Adrenal gland (tissue), 12 donors: Measurements from ENCODE around the gene ZNF284. TPM values are rescaled to one million over a fixed set of nuclear protein-coding genes. Genes with fewer than 3 reads are reported as not detected.

Experiments used
- DNase-seq, 7 donors: peaks; one replicate each; pipeline ENCODE4 v3.0.0-alpha.2; 2019 to 2020
- H3K27ac ChIP-seq, 5 donors: fragments of 200-600 bp; sonication (generic) in 4 of 5; 1 replicate in 3 of 5; 2 replicates in 2 of 5; pipeline versions ENCODE4 v1.5.1 to v1.8.0; 2016 to 2020; ENCODE audit warnings: mild to moderate bottlenecking in 1 of 5
- H3K27me3 ChIP-seq: fragments of 200-600 bp; 2 replicates; pipeline ENCODE4 v1.8.0; 2021
- H3K36me3 ChIP-seq, 2 donors: fragments of 200-600 bp; replicated peaks in 1 of 2; 1 replicate in 1 of 2; 2 replicates in 1 of 2; pipeline versions ENCODE4 v1.5.1 to v1.8.0; 2018 to 2022
- H3K4me1 ChIP-seq, 2 donors: fragments of 200-600 bp; replicated peaks in 1 of 2; 1 replicate in 1 of 2; 2 replicates in 1 of 2; pipeline versions ENCODE4 v1.5.1 to v1.8.0; 2018 to 2021
- H3K4me3 ChIP-seq, 4 donors: fragments of 200-600 bp; sonication (generic) in 3 of 4; one replicate each; pipeline ENCODE4 v1.5.1; 2016 to 2018
- H3K9me3 ChIP-seq, 3 donors: fragments of 200-600 bp; sonication (generic) in 1 of 3; replicated peaks in 1 of 3; 1 replicate in 2 of 3; 2 replicates in 1 of 3; pipeline versions ENCODE4 v1.5.1 to v1.8.0; 2016 to 2021
- CTCF ChIP-seq, 6 experiments: fragments of 450-650 bp in 4 of 6; fragments of 200-600 bp in 2 of 6; sonication (generic) in 1 of 6; IDR thresholded peaks; 1 replicate in 5 of 6; 2 replicates in 1 of 6; pipeline versions ENCODE4 v1.5.1 to v1.8.0; 2016 to 2021; ENCODE audit warnings: antibody characterized with exemption in 6 of 6, mild to moderate bottlenecking in 2 of 6, moderate library complexity in 1 of 6
- POLR2A ChIP-seq, 2 donors: fragments of 450-650 bp; IDR thresholded peaks; one replicate each; pipeline ENCODE4 v1.6.1; 2017; ENCODE audit warnings: antibody characterized with exemption in 2 of 2, mild to moderate bottlenecking in 2 of 2, moderate library complexity in 1 of 2
- WGBS, 4 donors: extraction: QIAGEN DNeasy Blood & Tissue Kit in 2 of 4; methylation state at CpG; one replicate each; pipeline versions ENCODE4 v1.1.5 to v1.1.7; 2013 to 2017; 5-methylcytosine and 5-hydroxymethylcytosine counted together
- intact Hi-C, 2 donors: fragments of 100-400 bp; cut with DNase I; formaldehyde crosslinking; loops; one replicate each; pipeline versions ENCODE4 v1.14.1 to v1.15.0; 2022 to 2023
- polyA plus RNA-seq, 3 donors: library from polyadenylated mRNA; stranded (reverse); fragments of 200-250 nt in 2 of 3; fragments of 350-450 nt in 1 of 3; fragmentation: Illumina TruSeq in 1 of 3; extraction: RNeasy Lipid Tissue Mini Kit (QIAGEN cat#74804) in 1 of 3; gene quantifications; one replicate each; pipeline ENCODE4 v1.2.3, GENCODE V29; 2013 to 2014
- small RNA-seq, 2 donors: library from RNA; depleted of rRNA; stranded (forward); fragments of <200 nt; gene quantifications; one replicate each; pipeline ENCODE3, GENCODE V24; 2016
- total RNA-seq, 9 donors: library from RNA; depleted of rRNA in 4 of 9; stranded (reverse); fragments of >200 nt in 4 of 9; fragments of 120-200 nt in 1 of 9; fragmentation: NEBNext Ultra II Directional in 1 of 9; extraction: Animal tissue kit (Norgen Biotek cat#: 25700) in 1 of 9; gene quantifications; one replicate each; pipeline versions ENCODE4 v1.1.0 to v1.2.4, GENCODE V29; 2013 to 2023
- donor health status: healthy with polysubstance abuse.
- donor health status: Bipolar disorder and iron deficiency.
- donor health status: DM: yes; HTN: yes; CAD: no.
- donor health status: DM: no; HTN: no; CAD: no.
- donor health status: DM: no; HTN: no; CAD: no.
- donor health status: DM: yes; HTN: yes; CAD: no.

The ZNF284 gene
- total and polyA plus RNA-seq, 12 donors = 1.1 to 4.3 (median 2.7) TPM

GRCh38 chr19:44131955-44132354 lies 60.0 kb downstream of the ZNF284 start:
- H3K9me3 ChIP-seq = peaks cover 0 to 11% (median 0%) of the 10 kb centered on the region in 3 donors
- H3K27ac ChIP-seq = no peak overlapping the region
- H3K27me3 ChIP-seq = no peaks in the 10 kb centered on the region
- intact Hi-C loops = no loop called here
- 93 to 99% (median 95%) methylated on average over 5 of the region's 5 CpGs for WGBS, 4 donors
- peaks cover 0 to 32% of the 10 kb centered on the region in 2 donors for H3K36me3 ChIP-seq
- no peak for DNase-seq
- TF ChIP-seq CTCF (IDR thresholded peaks at IDR 0.05) (no peak), POLR2A (IDR thresholded peaks at IDR 0.05) (no peak)
- no peak overlapping the region for H3K4me3 ChIP-seq
- H3K4me1 ChIP-seq = no peaks in the 10 kb centered on the region

Small RNA genes lying within 50 kb of the gene (small RNA-seq; reads per million reads assigned to genes)
- 0 reads per million in 2 donors for gene RNU6-902P

Other genes with a start within 250 kb of the ZNF284 start
- 10 to 100 TPM in 4 of 9 donors, 1 to 10 TPM in 5; 2.8 to 24.1 (median 8.2) TPM for gene ZNF283, start 244.8 kb upstream of the ZNF284 start, total RNA-seq
- gene ZNF283, start 244.8 kb upstream of the ZNF284 start, polyA plus RNA-seq = 1 to 10 TPM; 2.4 to 5.5 (median 5.0) TPM
- gene ZNF404, start 188.2 kb upstream of the ZNF284 start, total RNA-seq = 1 to 10 TPM in 7 of 9 donors, under 1 TPM in 1, not detected in 1; 0.55 to 6.5 (median 2.3) TPM
- gene ZNF404, start 188.2 kb upstream of the ZNF284 start, polyA plus RNA-seq = 10 to 100 TPM in 1 of 3 donors, 1 to 10 TPM in 2; 2.1 to 31.4 (median 7.0) TPM
- 10 to 100 TPM; 12.7 to 22.4 (median 17.0) TPM for gene ZNF45, start 136.9 kb upstream of the ZNF284 start, total RNA-seq
- 10 to 100 TPM in 1 of 3 donors, 1 to 10 TPM in 2; 5.8 to 16.0 (median 6.5) TPM for gene ZNF45, start 136.9 kb upstream of the ZNF284 start, polyA plus RNA-seq
- gene ZNF221, start 120.9 kb upstream of the ZNF284 start, total RNA-seq = 10 to 100 TPM in 4 of 9 donors, 1 to 10 TPM in 5; 3.8 to 12.8 (median 9.2) TPM
- gene ZNF221, start 120.9 kb upstream of the ZNF284 start, polyA plus RNA-seq = 1 to 10 TPM; 2.6 to 4.0 (median 3.1) TPM
- 10 to 100 TPM in 4 of 9 donors, 1 to 10 TPM in 5; 2.6 to 18.8 (median 9.9) TPM for gene ZNF155, start 88.0 kb upstream of the ZNF284 start, total RNA-seq
- gene ZNF155, start 88.0 kb upstream of the ZNF284 start, polyA plus RNA-seq = 10 to 100 TPM; 10.9 to 13.0 (median 12.0) TPM
- 1 to 10 TPM; 1.4 to 6.1 (median 4.5) TPM for gene ZNF230, start 69.2 kb upstream of the ZNF284 start, total RNA-seq
- 1 to 10 TPM; 3.0 to 3.5 (median 3.2) TPM for gene ZNF230, start 69.2 kb upstream of the ZNF284 start, polyA plus RNA-seq
- gene ZNF222, start 46.8 kb upstream of the ZNF284 start, total RNA-seq = 10 to 100 TPM in 1 of 9 donors, 1 to 10 TPM in 8; 2.3 to 10.9 (median 4.5) TPM
- gene ZNF222, start 46.8 kb upstream of the ZNF284 start, polyA plus RNA-seq = 1 to 10 TPM; 4.1 to 7.8 (median 4.5) TPM
- 10 to 100 TPM in 1 of 9 donors, 1 to 10 TPM in 8; 1.6 to 12.5 (median 6.2) TPM for gene ZNF223, start 20.1 kb upstream of the ZNF284 start, total RNA-seq
- gene ZNF223, start 20.1 kb upstream of the ZNF284 start, polyA plus RNA-seq = 1 to 10 TPM; 4.9 to 6.6 (median 4.9) TPM
- gene ZNF224, start 22.2 kb downstream of the ZNF284 start, total RNA-seq = 10 to 100 TPM; 14.6 to 35.1 (median 29.8) TPM
- 10 to 100 TPM; 14.5 to 44.6 (median 30.8) TPM for gene ZNF224, start 22.2 kb downstream of the ZNF284 start, polyA plus RNA-seq
- 10 to 100 TPM in 1 of 9 donors, 1 to 10 TPM in 8; 3.3 to 10.3 (median 7.5) TPM for gene ZNF225, start 41.2 kb downstream of the ZNF284 start, total RNA-seq
- gene ZNF225, start 41.2 kb downstream of the ZNF284 start, polyA plus RNA-seq = 1 to 10 TPM; 2.5 to 5.3 (median 3.0) TPM
- gene ZNF234, start 69.4 kb downstream of the ZNF284 start, total RNA-seq = 10 to 100 TPM in 8 of 9 donors, 1 to 10 TPM in 1; 5.9 to 19.4 (median 13.6) TPM
- 10 to 100 TPM in 1 of 3 donors, 1 to 10 TPM in 2; 2.4 to 11.0 (median 5.1) TPM for gene ZNF234, start 69.4 kb downstream of the ZNF284 start, polyA plus RNA-seq
- 10 to 100 TPM; 18.9 to 97.7 (median 47.0) TPM for gene ZNF226, start 92.9 kb downstream of the ZNF284 start, total RNA-seq
- 10 to 100 TPM; 21.9 to 70.2 (median 32.1) TPM for gene ZNF226, start 92.9 kb downstream of the ZNF284 start, polyA plus RNA-seq
- gene ZNF227, start 140.4 kb downstream of the ZNF284 start, total RNA-seq = 10 to 100 TPM in 7 of 9 donors, 1 to 10 TPM in 2; 4.7 to 33.2 (median 19.8) TPM
- 10 to 100 TPM in 1 of 3 donors, 1 to 10 TPM in 2; 4.7 to 15.5 (median 5.2) TPM for gene ZNF227, start 140.4 kb downstream of the ZNF284 start, polyA plus RNA-seq
- gene ZNF233, start 187.7 kb downstream of the ZNF284 start, total RNA-seq = 1 to 10 TPM in 6 of 9 donors, under 1 TPM in 3; 0.69 to 9.1 (median 1.8) TPM
- 1 to 10 TPM in 2 of 3 donors, under 1 TPM in 1; 0.57 to 3.3 (median 2.1) TPM for gene ZNF233, start 187.7 kb downstream of the ZNF284 start, polyA plus RNA-seq
- 10 to 100 TPM in 1 of 9 donors, 1 to 10 TPM in 8; 1.0 to 17.0 (median 4.0) TPM for gene ZNF235, start 232.9 kb downstream of the ZNF284 start, total RNA-seq
- gene ZNF235, start 232.9 kb downstream of the ZNF284 start, polyA plus RNA-seq = 1 to 10 TPM; 2.0 to 7.2 (median 2.2) TPM